ENCODE results near the gene TMEM269. TPM values are rescaled to one million over a fixed set of nuclear protein-coding genes. Genes with fewer than 3 reads are reported as not detected.

The TMEM269 gene
- polyA plus RNA-seq, 1 donor (not counting 4 experiments of a cell fraction or from before 2014, with no cell fraction given), result 0.12 TPM

GRCh38 chr1:42847721-42848460, 63.1 kb downstream of the TMEM269 start:
- Histone ChIP-seq H3K4me1 (ENCODE audit: control insufficient read depth, extremely low read depth, insufficient read depth, low read length) (peaks cover 6% of the 10 kb centered on the region), H3K27me3 (ENCODE audit: control insufficient read depth, extremely low read depth, insufficient read depth, low read length) (no peaks in the 10 kb centered on the region), H3K4me3 (ENCODE audit: control insufficient read depth in 2 of 3, extremely low read depth in 1 of 3, insufficient read depth in 2 of 3, low read depth in 1 of 3, low read length in 3 of 3) (no peak overlapping the region), H3K9me3 (ENCODE audit: control insufficient read depth, low read depth, low read length) (no peaks in the 10 kb centered on the region), H3K27ac (ENCODE audit: control insufficient read depth, insufficient read depth, low read length) (no peak overlapping the region), H4K20me1 (ENCODE audit: control insufficient read depth, extremely low read depth, insufficient read depth, low read length) (no peaks in the 10 kb centered on the region), H2AFZ (ENCODE audit: control insufficient read depth, low read length) (no peak overlapping the region), H3K4me2 (ENCODE audit: control insufficient read depth, extremely low read depth, insufficient read depth, low read depth, low read length) (peak overlapping the region; percentile 96), H3K79me2 (ENCODE audit: control insufficient read depth, insufficient read depth, low read length) (peaks cover 8% of the 10 kb centered on the region), H3K36me3 (ENCODE audit: control insufficient read depth in 2 of 2, extremely low read depth in 1 of 2, insufficient read depth in 2 of 2, low read length in 2 of 2) (peaks cover 7 to 9% of the 10 kb centered on the region in 2 experiments), H3K9me1 (ENCODE audit: control insufficient read depth, extremely low read depth, insufficient read depth, low read length) (no peaks in the 10 kb centered on the region), H3K9ac (ENCODE audit: control insufficient read depth, extremely low read depth, insufficient read depth, low read length) (no peak overlapping the region)
- DNase-seq (ENCODE audit: low read depth, low spot score), result no peak
- dilution Hi-C loops (cut with MboI; ENCODE audit: extremely low pct_ligation_motif_present, low sequenced_read_pairs), result no loop called here
- no peak for TF ChIP-seq CTCF (optimal IDR thresholded peaks at IDR 0.05 in 1 of 3, IDR thresholded peaks at IDR 0.05 in 1 of 3, conservative IDR thresholded peaks at IDR 0.05 in 1 of 3; ENCODE audit: extremely low read depth in 1 of 3, insufficient read depth in 2 of 3, low read length in 3 of 3)
- TF ChIP-seq EZH2 (IDR thresholded peaks at IDR 0.05; ENCODE audit: low read length), result no peak
- FAIRE-seq, result no peak

GRCh38 chr1:42848823-42849537, 64.2 kb downstream of the TMEM269 start:
- H3K36me3 ChIP-seq (ENCODE audit: control insufficient read depth in 2 of 2, extremely low read depth in 1 of 2, insufficient read depth in 2 of 2, low read length in 2 of 2), result peaks cover 7 to 9% of the 10 kb centered on the region in 2 experiments
- FAIRE-seq (no peak), DNase-seq (ENCODE audit: low read depth, low spot score) (no peak)
- H3K4me3 ChIP-seq (ENCODE audit: control insufficient read depth in 2 of 3, extremely low read depth in 1 of 3, insufficient read depth in 2 of 3, low read depth in 1 of 3, low read length in 3 of 3), result no peak overlapping the region
- no peak overlapping the region for H2AFZ ChIP-seq (ENCODE audit: control insufficient read depth, low read length)
- no peaks in the 10 kb centered on the region for H4K20me1 ChIP-seq (ENCODE audit: control insufficient read depth, extremely low read depth, insufficient read depth, low read length)
- peaks cover 6% of the 10 kb centered on the region for H3K4me1 ChIP-seq (ENCODE audit: control insufficient read depth, extremely low read depth, insufficient read depth, low read length)
- TF ChIP-seq EZH2 (IDR thresholded peaks at IDR 0.05; ENCODE audit: low read length) (no peak), CTCF (optimal IDR thresholded peaks at IDR 0.05 in 1 of 3, IDR thresholded peaks at IDR 0.05 in 1 of 3, conservative IDR thresholded peaks at IDR 0.05 in 1 of 3; ENCODE audit: extremely low read depth in 1 of 3, insufficient read depth in 2 of 3, low read length in 3 of 3) (no peak)
- H3K27me3 ChIP-seq (ENCODE audit: control insufficient read depth, extremely low read depth, insufficient read depth, low read length), result no peaks in the 10 kb centered on the region
- no peak overlapping the region for H3K27ac ChIP-seq (ENCODE audit: control insufficient read depth, insufficient read depth, low read length)
- dilution Hi-C loops (cut with MboI; ENCODE audit: extremely low pct_ligation_motif_present, low sequenced_read_pairs), result no loop called here
- H3K4me2 ChIP-seq (ENCODE audit: control insufficient read depth, extremely low read depth, insufficient read depth, low read depth, low read length), result no peak overlapping the region
- peaks cover 8% of the 10 kb centered on the region for H3K79me2 ChIP-seq (ENCODE audit: control insufficient read depth, insufficient read depth, low read length)
- no peak overlapping the region for H3K9ac ChIP-seq (ENCODE audit: control insufficient read depth, extremely low read depth, insufficient read depth, low read length)
- H3K9me1 ChIP-seq (ENCODE audit: control insufficient read depth, extremely low read depth, insufficient read depth, low read length), result no peaks in the 10 kb centered on the region
- no peaks in the 10 kb centered on the region for H3K9me3 ChIP-seq (ENCODE audit: control insufficient read depth, low read depth, low read length)
